ENCODE measurements around the gene MID1.
A peak's percentile ranks its signal among the peaks of the same experiment; 100 is the strongest.

The MID1 gene

GRCh38 chrX:10620121-10620699 is at the start of gene MID1:
Gene MID1 (minus strand): TSS chrX:10620585. CDS start chrX:10567547, 53,038 bp downstream.
- TF ChIP-seq POLR2A (IDR thresholded peaks at IDR 0.05; ENCODE audit: low read length) (no peak), GATA1 (IDR thresholded peaks at IDR 0.05; ENCODE audit: low read depth, low read length) (no peak)
- no peak for DNase-seq

GRCh38 chrX:10667143-10667542 is 46.8 kb upstream of the MID1 start:
- no peak for DNase-seq
- TF ChIP-seq POLR2A (IDR thresholded peaks at IDR 0.05; ENCODE audit: low read length), result no peak

- no peak for DNase-seq
- TF ChIP-seq POLR2A (IDR thresholded peaks at IDR 0.05; ENCODE audit: low read length) (no peak), GATA1 (IDR thresholded peaks at IDR 0.05; ENCODE audit: low read depth, low read length) (no peak)
Observed at GRCh38 chrX:10666102-10666501, 45.7 kb upstream of the MID1 start.

- no peak for DNase-seq
- TF ChIP-seq GATA1 (IDR thresholded peaks at IDR 0.05; ENCODE audit: low read depth, low read length) (no peak), POLR2A (IDR thresholded peaks at IDR 0.05; ENCODE audit: low read length) (no peak)
Observed at GRCh38 chrX:10665681-10666080, 45.3 kb upstream of the MID1 start.

- no peak for DNase-seq
- no peak for TF ChIP-seq POLR2A (IDR thresholded peaks at IDR 0.05; ENCODE audit: low read length)
- TF ChIP-seq GATA1 (IDR thresholded peaks at IDR 0.05; ENCODE audit: low read depth, low read length), result no peak
Observed at GRCh38 chrX:10660171-10660570, 39.8 kb upstream of the MID1 start.

- DNase-seq, result no peak
- TF ChIP-seq POLR2A (IDR thresholded peaks at IDR 0.05; ENCODE audit: low read length) (no peak), GATA1 (IDR thresholded peaks at IDR 0.05; ENCODE audit: low read depth, low read length) (no peak)
Observed at GRCh38 chrX:10656214-10656613, 35.8 kb upstream of the MID1 start.

- TF ChIP-seq GATA1 (IDR thresholded peaks at IDR 0.05; ENCODE audit: low read depth, low read length), result no peak
- TF ChIP-seq POLR2A (IDR thresholded peaks at IDR 0.05; ENCODE audit: low read length), result no peak
- DNase-seq, result no peak
Observed at GRCh38 chrX:10654960-10655359, 34.6 kb upstream of the MID1 start.

GRCh38 chrX:10653302-10653701 is 32.9 kb upstream of the MID1 start:
- TF ChIP-seq GATA1 (IDR thresholded peaks at IDR 0.05; ENCODE audit: low read depth, low read length) (no peak), POLR2A (IDR thresholded peaks at IDR 0.05; ENCODE audit: low read length) (no peak)
- no peak for DNase-seq

GRCh38 chrX:10649265-10649664 is 28.9 kb upstream of the MID1 start:
- TF ChIP-seq GATA1 (IDR thresholded peaks at IDR 0.05; ENCODE audit: low read depth, low read length) (no peak), POLR2A (IDR thresholded peaks at IDR 0.05; ENCODE audit: low read length) (no peak)
- DNase-seq, result no peak

- TF ChIP-seq POLR2A (IDR thresholded peaks at IDR 0.05; ENCODE audit: low read length) (no peak), GATA1 (IDR thresholded peaks at IDR 0.05; ENCODE audit: low read depth, low read length) (no peak)
- no peak for DNase-seq
Observed at GRCh38 chrX:10648614-10649013, 28.2 kb upstream of the MID1 start.

- TF ChIP-seq GATA1 (IDR thresholded peaks at IDR 0.05; ENCODE audit: low read depth, low read length) (no peak), POLR2A (IDR thresholded peaks at IDR 0.05; ENCODE audit: low read length) (no peak)
- DNase-seq, result no peak
Observed at GRCh38 chrX:10636851-10637250, 16.5 kb upstream of the MID1 start.

- DNase-seq, result peak in 1 of 2 experiments; percentile 14
Observed at GRCh38 chrX:10636337-10636736, 16.0 kb upstream of the MID1 start.

GRCh38 chrX:10634392-10635161 is 14.2 kb upstream of the MID1 start:
- TF ChIP-seq POLR2A (IDR thresholded peaks at IDR 0.05; ENCODE audit: low read length), result no peak
- no peak for TF ChIP-seq GATA1 (IDR thresholded peaks at IDR 0.05; ENCODE audit: low read depth, low read length)

More at GRCh38 chrX:10636337-10636736, 16.0 kb upstream of the MID1 start:
- TF ChIP-seq GATA1 (IDR thresholded peaks at IDR 0.05; ENCODE audit: low read depth, low read length) (no peak), POLR2A (IDR thresholded peaks at IDR 0.05; ENCODE audit: low read length) (no peak)

GRCh38 chrX:10633722-10634121 is 13.3 kb upstream of the MID1 start:
- TF ChIP-seq GATA1 (IDR thresholded peaks at IDR 0.05; ENCODE audit: low read depth, low read length) (no peak), POLR2A (IDR thresholded peaks at IDR 0.05; ENCODE audit: low read length) (no peak)
- no peak for DNase-seq

More at GRCh38 chrX:10634392-10635161, 14.2 kb upstream of the MID1 start:
- DNase-seq, result no peak

Measured in erythroblast (primary cell).